Neural cell (in vitro differentiated cells): ENCODE measurements around the gene TRIO.

Experiments used
- EP300 ChIP-seq: fragments of 450-650 bp; conservative IDR thresholded peaks from 2 replicates; pipeline ENCODE4 v1.6.1; 2014; ENCODE audit warnings: antibody characterized with exemption, mild to moderate bottlenecking, moderate library complexity; ENCODE audit not compliant: poor library complexity, severe bottlenecking
- EZH2 ChIP-seq: fragments of 200-600, 300-800 bp; shearing (Covaris generic), sonication (generic); IDR thresholded peaks from 2 replicates; pipeline ENCODE4 v1.6.1; 2014; ENCODE audit warnings: antibody characterized with exemption, low read length, borderline replicate concordance, mild to moderate bottlenecking; ENCODE audit not compliant: insufficient read depth, poor library complexity, severe bottlenecking
- MXI1 ChIP-seq: fragments of 450-650 bp; conservative IDR thresholded peaks from 2 replicates; pipeline ENCODE4 v1.6.1; 2014; ENCODE audit warnings: antibody characterized with exemption, mild to moderate bottlenecking; ENCODE audit not compliant: poor library complexity, severe bottlenecking
- TF ChIP-seq, protein P1 (sequence below): fragments of 450-650 bp; IDR thresholded peaks from 2 replicates; pipeline ENCODE4 v1.5.1; 2014; ENCODE audit warnings: antibody characterized with exemption, mild to moderate bottlenecking, moderate library complexity; ENCODE audit not compliant: poor library complexity, severe bottlenecking
- TF ChIP-seq, protein P2 (sequence below): IDR thresholded peaks from 2 replicates; pipeline ENCODE4 v1.6.1; 2012; ENCODE audit warnings: borderline replicate concordance

DNA sequence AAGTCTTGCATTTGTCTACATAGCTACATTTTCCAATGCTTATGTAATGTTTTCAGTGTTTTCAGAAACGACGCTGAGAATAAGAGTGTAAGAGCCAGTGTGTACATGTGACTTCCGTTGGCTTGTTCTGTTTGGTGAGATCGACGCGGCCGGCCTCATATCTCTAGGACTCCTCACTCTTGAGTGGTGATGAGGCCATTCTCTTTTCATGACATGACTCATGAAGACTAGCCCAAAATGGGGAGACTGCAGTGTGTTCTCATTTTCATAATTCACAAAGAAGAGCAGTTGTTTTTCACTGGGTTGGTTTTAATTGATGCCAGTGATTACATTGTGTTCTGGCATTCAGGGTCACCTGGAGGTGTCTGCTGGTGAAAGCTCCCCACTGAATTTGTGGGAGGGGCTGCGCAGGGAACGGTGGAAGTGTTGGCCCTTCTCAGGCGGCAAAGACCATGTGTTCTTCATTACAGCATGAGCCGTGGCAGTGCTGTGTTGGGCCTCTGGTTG, 306.9 kb downstream of the TRIO start:
- TF ChIP-seq MXI1, result no peak
- no peak for TF ChIP-seq EZH2
- TF ChIP-seq, protein P1, sequence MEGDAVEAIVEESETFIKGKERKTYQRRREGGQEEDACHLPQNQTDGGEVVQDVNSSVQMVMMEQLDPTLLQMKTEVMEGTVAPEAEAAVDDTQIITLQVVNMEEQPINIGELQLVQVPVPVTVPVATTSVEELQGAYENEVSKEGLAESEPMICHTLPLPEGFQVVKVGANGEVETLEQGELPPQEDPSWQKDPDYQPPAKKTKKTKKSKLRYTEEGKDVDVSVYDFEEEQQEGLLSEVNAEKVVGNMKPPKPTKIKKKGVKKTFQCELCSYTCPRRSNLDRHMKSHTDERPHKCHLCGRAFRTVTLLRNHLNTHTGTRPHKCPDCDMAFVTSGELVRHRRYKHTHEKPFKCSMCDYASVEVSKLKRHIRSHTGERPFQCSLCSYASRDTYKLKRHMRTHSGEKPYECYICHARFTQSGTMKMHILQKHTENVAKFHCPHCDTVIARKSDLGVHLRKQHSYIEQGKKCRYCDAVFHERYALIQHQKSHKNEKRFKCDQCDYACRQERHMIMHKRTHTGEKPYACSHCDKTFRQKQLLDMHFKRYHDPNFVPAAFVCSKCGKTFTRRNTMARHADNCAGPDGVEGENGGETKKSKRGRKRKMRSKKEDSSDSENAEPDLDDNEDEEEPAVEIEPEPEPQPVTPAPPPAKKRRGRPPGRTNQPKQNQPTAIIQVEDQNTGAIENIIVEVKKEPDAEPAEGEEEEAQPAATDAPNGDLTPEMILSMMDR, result no peak
- TF ChIP-seq EP300, result no peak
- TF ChIP-seq, protein P2, sequence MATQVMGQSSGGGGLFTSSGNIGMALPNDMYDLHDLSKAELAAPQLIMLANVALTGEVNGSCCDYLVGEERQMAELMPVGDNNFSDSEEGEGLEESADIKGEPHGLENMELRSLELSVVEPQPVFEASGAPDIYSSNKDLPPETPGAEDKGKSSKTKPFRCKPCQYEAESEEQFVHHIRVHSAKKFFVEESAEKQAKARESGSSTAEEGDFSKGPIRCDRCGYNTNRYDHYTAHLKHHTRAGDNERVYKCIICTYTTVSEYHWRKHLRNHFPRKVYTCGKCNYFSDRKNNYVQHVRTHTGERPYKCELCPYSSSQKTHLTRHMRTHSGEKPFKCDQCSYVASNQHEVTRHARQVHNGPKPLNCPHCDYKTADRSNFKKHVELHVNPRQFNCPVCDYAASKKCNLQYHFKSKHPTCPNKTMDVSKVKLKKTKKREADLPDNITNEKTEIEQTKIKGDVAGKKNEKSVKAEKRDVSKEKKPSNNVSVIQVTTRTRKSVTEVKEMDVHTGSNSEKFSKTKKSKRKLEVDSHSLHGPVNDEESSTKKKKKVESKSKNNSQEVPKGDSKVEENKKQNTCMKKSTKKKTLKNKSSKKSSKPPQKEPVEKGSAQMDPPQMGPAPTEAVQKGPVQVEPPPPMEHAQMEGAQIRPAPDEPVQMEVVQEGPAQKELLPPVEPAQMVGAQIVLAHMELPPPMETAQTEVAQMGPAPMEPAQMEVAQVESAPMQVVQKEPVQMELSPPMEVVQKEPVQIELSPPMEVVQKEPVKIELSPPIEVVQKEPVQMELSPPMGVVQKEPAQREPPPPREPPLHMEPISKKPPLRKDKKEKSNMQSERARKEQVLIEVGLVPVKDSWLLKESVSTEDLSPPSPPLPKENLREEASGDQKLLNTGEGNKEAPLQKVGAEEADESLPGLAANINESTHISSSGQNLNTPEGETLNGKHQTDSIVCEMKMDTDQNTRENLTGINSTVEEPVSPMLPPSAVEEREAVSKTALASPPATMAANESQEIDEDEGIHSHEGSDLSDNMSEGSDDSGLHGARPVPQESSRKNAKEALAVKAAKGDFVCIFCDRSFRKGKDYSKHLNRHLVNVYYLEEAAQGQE, result no peak
